Activated naive CD8-positive, alpha-beta T cell treated with anti-CD3 and anti-CD28 coated beads, Interleukin-2, amount 10 ng/mL, durations not matched to agents 7 days and 5 days (primary cell): ENCODE data around the gene ANG. TPM values are rescaled to one million over a fixed set of nuclear protein-coding genes. Genes with fewer than 3 reads are reported as not detected.
"Not testable (repeated sequence)": the region's sequence is repeated elsewhere in the genome, so short reads cannot be mapped to it uniquely, and the experiment has no call there.

Experiments
- ATAC-seq: fragments of 150-1000 bp; cut with Tn5 transposase; one replicate; pipeline ENCODE4 v1.10.0; 2021; ENCODE audit warnings: low read depth, moderate library complexity
- POLR2A ChIA-PET: fragments of 350-600 bp; sonication (Branson Sonifier 250); formaldehyde crosslinking; loops from one replicate; lab custom pipeline; 2021; ENCODE audit warnings: antibody characterized with exemption; lab: Charles Lee
- DNase-seq: peaks from one replicate; pipeline ENCODE4 v3.0.0; 2021
- H3K27ac Mint-ChIP-seq: one replicate; pipeline ENCODE4 v1.8.0; 2022; ENCODE audit warnings: mild to moderate bottlenecking, mixed read lengths
- H3K27me3 Mint-ChIP-seq: one replicate; pipeline ENCODE4 v1.8.0; 2022; ENCODE audit warnings: mild to moderate bottlenecking, moderate library complexity, mixed read lengths
- H3K36me3 Mint-ChIP-seq: one replicate; pipeline ENCODE4 v1.8.0; 2021; ENCODE audit warnings: mild to moderate bottlenecking, mixed read lengths
- H3K4me1 Mint-ChIP-seq: one replicate; pipeline ENCODE4 v1.8.0; 2021; ENCODE audit warnings: mixed read lengths
- H3K4me3 Mint-ChIP-seq: one replicate; pipeline ENCODE4 v1.8.0; 2022; ENCODE audit warnings: mild to moderate bottlenecking, moderate library complexity, mixed read lengths
- H3K9me3 Mint-ChIP-seq: one replicate; pipeline ENCODE4 v1.8.0; 2021; ENCODE audit warnings: mixed read lengths
- total RNA-seq, 2 experiments: library from RNA; stranded (reverse); gene quantifications; one replicate each; pipeline ENCODE4 v1.2.3, GENCODE V29; 2021

Gene ANG
- total RNA-seq, 2 experiments from 2014 or later: 1.0 to 1.5 TPM

DNA sequence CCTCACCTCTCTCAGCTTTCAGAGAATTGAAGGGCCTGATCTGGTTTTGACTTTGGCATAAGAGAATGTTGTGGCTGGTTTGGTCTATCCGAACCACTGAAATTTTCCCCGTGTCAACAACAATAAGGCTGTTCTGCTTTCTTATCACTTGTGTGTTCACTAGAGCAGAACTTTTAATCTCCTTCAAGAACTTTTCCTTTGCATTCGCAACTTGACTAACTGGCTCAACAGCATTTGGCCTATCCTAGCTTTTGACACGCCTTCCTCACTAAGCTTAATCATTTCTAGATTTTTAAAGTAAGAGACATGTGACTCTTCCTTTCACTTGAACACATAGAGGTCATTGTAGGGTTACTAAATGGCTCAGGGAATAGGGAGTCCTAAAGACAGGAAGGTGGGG is 31.2 kb downstream of the ANG start:
- peaks cover 22% of the 10 kb centered on the region for H3K27me3 Mint-ChIP-seq
- H3K27ac Mint-ChIP-seq: no peak overlapping the region
- H3K4me1 Mint-ChIP-seq: no peaks in the 10 kb centered on the region
- ATAC-seq: no peak
- no peaks in the 10 kb centered on the region for H3K9me3 Mint-ChIP-seq
- no peak overlapping the region for H3K4me3 Mint-ChIP-seq
- POLR2A ChIA-PET: no interaction called here
- H3K36me3 Mint-ChIP-seq: no peaks in the 10 kb centered on the region
- no peak for DNase-seq

DNA sequence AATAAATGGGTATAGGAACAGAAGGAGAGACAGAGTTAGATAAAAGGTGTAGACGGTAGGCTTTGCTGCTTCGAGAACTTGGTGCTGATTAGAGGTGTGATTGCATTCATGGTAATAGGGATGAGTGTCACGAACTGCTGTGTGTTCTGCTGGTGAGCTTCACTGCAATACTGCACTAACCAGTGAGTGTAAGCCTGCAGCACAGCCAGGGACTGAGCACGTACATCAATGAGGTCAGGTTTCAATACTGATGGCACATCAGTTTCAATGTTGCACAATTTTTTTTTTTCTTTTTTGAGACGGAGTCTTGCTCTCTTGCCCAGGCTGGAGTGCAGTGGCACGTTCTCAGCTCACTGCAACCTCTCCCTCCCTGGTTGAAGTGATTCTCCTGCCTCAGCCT is 32.2 kb downstream of the ANG start:
- ATAC-seq: no peak
- no peak overlapping the region for H3K4me3 Mint-ChIP-seq
- H3K4me1 Mint-ChIP-seq: no peaks in the 10 kb centered on the region
- no peak for DNase-seq
- H3K27ac Mint-ChIP-seq: no peak overlapping the region
- H3K27me3 Mint-ChIP-seq: peaks cover 28% of the 10 kb centered on the region
- no peaks in the 10 kb centered on the region for H3K36me3 Mint-ChIP-seq
- no peaks in the 10 kb centered on the region for H3K9me3 Mint-ChIP-seq
- POLR2A ChIA-PET: no interaction called here

DNA sequence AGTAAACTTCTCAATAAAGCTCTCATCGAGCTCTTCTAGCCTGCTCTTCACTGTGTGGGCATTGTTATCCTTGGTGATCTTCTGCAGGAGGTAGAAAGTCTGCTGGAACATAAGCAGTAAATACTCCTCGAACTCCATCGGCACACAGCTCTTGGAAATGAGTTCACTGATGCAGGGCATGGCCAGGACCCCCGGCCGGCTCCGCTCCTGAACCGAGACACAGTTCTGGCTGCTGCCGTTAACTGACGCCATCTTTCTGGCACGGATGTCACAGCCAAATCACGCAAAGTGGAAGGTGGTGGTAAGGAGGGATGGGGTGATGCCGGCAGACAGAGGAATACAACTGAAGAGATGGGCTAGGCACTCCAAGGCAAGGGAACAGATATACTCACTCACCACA is 33.5 kb downstream of the ANG start:
- ATAC-seq: no peak

DNA sequence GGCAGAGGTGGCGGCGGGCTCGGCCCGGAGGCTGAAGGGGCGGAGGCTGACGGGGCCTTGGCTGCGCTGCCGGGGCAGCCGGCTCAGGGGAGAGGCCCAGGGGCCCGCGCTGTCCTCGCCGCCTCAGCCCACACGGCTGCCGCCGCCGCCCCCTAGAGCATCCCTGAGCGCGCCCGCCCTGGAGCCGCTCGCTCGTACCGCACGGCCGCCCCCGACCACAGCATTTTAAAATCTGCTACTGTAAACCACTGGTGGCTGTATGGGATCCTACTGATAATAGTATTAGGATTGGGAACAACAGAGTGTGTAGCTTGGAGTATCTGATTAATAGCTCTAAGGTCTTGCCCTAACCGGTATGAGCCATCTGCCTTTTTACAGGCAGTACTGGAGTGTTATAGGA is 34.9 kb downstream of the ANG start:
- Mint-ChIP-seq H3K4me1 (no peaks in the 10 kb centered on the region), H3K36me3 (no peaks in the 10 kb centered on the region), H3K9me3 (no peaks in the 10 kb centered on the region), H3K27me3 (peaks cover 46% of the 10 kb centered on the region), H3K4me3 (no peak overlapping the region), H3K27ac (no peak overlapping the region)
- DNase-seq (no peak), ATAC-seq (no peak)
- POLR2A ChIA-PET: no interaction called here

More for the DNA sequence above, 33.5 kb downstream of the ANG start:
- POLR2A ChIA-PET: no interaction called here
- no peaks in the 10 kb centered on the region for H3K9me3 Mint-ChIP-seq
- no peak overlapping the region for H3K4me3 Mint-ChIP-seq
- no peak overlapping the region for H3K27ac Mint-ChIP-seq
- no peaks in the 10 kb centered on the region for H3K4me1 Mint-ChIP-seq
- peaks cover 36% of the 10 kb centered on the region for H3K27me3 Mint-ChIP-seq
- H3K36me3 Mint-ChIP-seq: no peaks in the 10 kb centered on the region
- no peak for DNase-seq

DNA sequence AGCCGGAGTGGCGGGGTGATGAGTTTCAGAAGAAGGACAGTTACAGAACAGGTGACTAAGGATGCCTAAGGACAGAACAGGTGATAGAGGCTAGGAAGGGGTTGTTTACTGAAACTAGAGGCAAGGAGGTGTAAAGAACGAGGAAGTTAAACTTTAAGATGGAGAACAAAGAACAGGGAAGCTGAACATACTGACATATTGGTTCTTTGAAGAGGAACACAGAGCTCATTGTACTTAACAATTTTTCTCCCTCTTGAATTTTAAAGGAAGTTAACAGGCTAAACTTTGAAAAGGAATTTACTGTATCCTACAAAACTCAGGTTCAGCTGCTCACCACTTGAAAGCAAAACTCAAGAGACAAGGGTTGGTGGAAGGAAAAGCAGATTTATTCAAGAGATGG is 37.6 kb downstream of the ANG start:
- H3K9me3 Mint-ChIP-seq, H3K4me3 Mint-ChIP-seq, H3K27ac Mint-ChIP-seq, ATAC-seq, H3K36me3 Mint-ChIP-seq, DNase-seq, POLR2A ChIA-PET, H3K4me1 Mint-ChIP-seq: not testable (repeated sequence)
- H3K27me3 Mint-ChIP-seq: peaks cover 52% of the 10 kb centered on the region

DNA sequence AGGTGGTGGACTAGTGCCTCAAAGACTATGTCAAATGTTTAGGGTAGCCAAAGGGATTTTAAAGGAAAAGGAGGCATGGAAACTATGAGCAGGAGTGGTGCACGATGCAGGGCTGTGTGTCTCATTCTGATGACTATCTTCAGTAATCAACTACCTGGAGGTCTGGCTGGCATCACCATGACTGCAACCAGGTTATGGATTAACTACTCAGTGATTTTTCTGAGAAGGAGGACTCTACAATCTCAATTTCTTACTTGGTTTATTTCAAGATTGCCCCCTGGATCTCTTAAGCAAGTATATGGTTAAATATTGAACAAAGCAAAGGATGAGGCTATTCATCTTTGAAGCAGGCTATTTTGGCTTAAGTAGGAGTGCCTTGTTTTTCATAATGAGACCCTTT is 38.0 kb downstream of the ANG start:
- Mint-ChIP-seq H3K4me3 (no peak overlapping the region), H3K4me1 (no peaks in the 10 kb centered on the region), H3K9me3 (no peaks in the 10 kb centered on the region), H3K27me3 (peaks cover 49% of the 10 kb centered on the region), H3K27ac (no peak overlapping the region), H3K36me3 (no peaks in the 10 kb centered on the region)
- POLR2A ChIA-PET: no interaction called here
- ATAC-seq (no peak), DNase-seq (no peak)

DNA sequence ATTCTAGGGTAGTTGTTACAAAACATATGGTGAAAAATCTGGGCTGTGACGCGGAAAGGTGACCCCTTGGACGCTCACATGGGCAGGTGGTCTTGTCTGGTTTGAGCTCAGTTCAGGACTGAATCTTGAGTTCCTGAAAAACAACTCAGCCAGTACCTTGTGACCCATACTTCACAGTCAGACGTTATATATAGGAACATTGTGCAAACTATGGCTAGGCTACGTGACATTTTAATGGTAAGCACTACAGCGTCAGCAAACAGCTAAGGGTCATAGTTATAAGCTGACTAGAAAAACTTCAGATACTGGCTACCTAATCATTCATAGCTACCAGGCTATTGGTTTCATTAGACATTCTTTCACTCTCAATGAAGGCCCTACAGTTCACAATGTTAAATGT is 42.3 kb downstream of the ANG start:
- no peaks in the 10 kb centered on the region for H3K36me3 Mint-ChIP-seq
- no peak overlapping the region for H3K4me3 Mint-ChIP-seq
- POLR2A ChIA-PET: no interaction called here
- H3K4me1 Mint-ChIP-seq: no peaks in the 10 kb centered on the region
- DNase-seq (no peak), ATAC-seq (no peak)
- H3K9me3 Mint-ChIP-seq: no peaks in the 10 kb centered on the region
- H3K27ac Mint-ChIP-seq: no peak overlapping the region
- peaks cover 24% of the 10 kb centered on the region for H3K27me3 Mint-ChIP-seq

DNA sequence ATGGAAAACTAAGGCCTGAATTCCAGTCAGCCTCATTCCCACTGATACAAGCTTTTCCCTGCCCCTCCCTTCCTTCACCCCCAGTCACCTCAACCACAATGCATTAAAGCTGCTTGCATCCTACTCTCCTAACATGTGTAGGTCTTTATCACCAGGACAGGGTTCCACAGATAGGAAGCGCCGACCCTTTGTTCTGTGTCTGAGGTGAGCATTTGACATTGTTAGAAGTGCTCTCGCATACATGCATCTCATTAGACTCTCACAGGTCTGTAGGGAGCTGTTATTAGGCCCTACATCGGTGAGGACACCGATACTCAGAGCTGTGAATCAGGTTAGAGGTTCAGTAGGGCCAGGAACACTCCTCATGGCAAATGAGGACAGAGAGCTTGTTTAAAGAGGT is 43.9 kb downstream of the ANG start:
- DNase-seq (no peak), ATAC-seq (no peak)
- H3K9me3 Mint-ChIP-seq: no peaks in the 10 kb centered on the region
- H3K36me3 Mint-ChIP-seq: no peaks in the 10 kb centered on the region
- no peak overlapping the region for H3K27ac Mint-ChIP-seq
- no peaks in the 10 kb centered on the region for H3K4me1 Mint-ChIP-seq
- POLR2A ChIA-PET: no interaction called here
- no peak overlapping the region for H3K4me3 Mint-ChIP-seq
- H3K27me3 Mint-ChIP-seq: peaks cover 13% of the 10 kb centered on the region

DNA sequence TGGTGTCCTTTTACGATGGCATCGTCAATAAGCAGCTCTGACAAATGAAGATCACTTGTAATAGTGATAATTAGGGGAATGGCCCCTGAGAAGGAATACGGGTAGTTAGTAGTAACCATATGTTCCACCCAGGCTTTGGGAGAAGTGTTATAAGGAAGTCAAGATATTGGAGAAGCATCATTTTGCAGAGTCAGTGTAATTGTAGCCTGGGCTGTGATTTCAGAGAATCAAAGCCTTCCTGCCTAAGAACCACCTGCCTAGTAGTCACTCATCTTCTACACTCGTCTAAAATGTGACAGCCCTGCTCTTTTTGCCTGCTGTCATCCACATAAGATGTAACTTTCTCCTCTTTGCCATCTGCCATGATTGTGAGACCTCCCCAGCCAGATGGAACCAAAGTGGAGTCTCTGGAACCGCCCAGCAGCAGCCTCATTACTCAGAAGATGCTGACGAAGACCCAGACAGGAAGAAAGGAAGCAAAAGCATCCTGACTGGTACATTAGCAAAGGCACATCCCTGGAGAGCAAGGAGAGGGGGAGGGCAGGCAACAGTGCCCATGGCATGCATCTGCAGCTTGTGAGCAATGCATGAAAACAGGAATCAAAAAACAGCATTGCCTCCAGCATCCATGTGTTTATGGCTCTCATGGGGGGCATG is 44.5 kb downstream of the ANG start:
- no peaks in the 10 kb centered on the region for H3K36me3 Mint-ChIP-seq
- no peak overlapping the region for H3K4me3 Mint-ChIP-seq
- no peak overlapping the region for H3K27ac Mint-ChIP-seq
- H3K27me3 Mint-ChIP-seq: peaks cover 8% of the 10 kb centered on the region
- no peak for ATAC-seq
- POLR2A ChIA-PET: no interaction called here
- H3K4me1 Mint-ChIP-seq: no peaks in the 10 kb centered on the region
- H3K9me3 Mint-ChIP-seq: no peaks in the 10 kb centered on the region
- DNase-seq: no peak

DNA sequence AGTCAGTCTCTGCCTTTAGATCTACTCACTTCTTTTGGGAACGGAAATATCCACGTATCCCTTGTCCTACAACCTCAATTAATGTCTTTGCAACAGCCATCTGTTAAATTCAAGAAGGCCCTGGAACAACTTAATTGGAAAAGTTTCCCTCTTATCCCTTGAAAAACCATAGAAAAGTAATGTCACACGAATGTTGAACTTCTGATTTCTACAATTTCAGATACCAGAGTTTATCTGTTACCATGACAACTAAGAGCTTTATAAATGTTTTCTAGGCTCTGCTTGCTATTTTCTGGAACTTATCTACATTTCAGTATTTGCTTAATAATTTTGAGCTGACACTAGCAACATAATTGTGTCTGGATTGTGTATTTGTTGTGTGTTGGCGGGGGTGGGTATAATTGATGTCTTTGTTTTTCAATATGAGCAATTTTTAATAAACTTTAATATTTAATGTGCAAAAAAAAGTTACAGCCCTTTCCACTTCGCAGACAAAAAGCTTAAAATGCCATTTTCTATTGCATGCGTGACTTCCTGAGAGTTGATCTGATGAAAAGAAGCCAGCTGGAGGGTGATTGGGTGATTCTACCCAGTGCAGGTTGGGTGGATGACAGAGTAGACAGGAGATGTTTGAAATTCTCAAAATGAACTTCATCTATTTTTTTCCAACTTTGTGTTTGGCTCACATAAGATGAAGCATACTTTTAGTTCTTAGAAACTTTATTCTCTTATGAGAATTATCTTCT is 45.3 kb downstream of the ANG start:
- ATAC-seq: no peak

DNA sequence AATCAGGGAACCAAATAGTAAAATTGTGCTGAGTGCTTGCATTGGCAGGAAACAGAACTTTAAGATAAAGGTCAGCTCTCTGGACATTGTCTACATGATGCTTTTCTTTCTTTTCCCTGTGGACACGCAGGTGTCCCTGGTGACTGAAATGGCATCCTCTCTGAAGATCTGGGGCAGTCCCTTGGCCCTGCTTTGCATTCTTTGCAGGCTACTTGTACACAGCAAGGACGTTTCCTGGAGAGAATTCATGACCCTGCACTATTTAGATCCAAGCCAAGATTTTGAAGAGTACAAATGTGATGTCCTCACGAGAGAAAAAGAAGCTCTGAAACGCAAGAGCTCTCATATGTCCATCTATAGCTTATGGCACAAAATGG is 45.9 kb downstream of the ANG start:
- POLR2A ChIA-PET: no interaction called here
- Mint-ChIP-seq H3K27ac (no peak overlapping the region), H3K4me3 (no peak overlapping the region), H3K36me3 (no peaks in the 10 kb centered on the region), H3K27me3 (peaks cover 4% of the 10 kb centered on the region), H3K9me3 (no peaks in the 10 kb centered on the region), H3K4me1 (no peaks in the 10 kb centered on the region)
- DNase-seq (no peak), ATAC-seq (no peak)

More for the DNA sequence above, 45.3 kb downstream of the ANG start:
- no peak for DNase-seq
- H3K4me1 Mint-ChIP-seq: no peaks in the 10 kb centered on the region
- no peak overlapping the region for H3K27ac Mint-ChIP-seq
- peaks cover 4% of the 10 kb centered on the region for H3K27me3 Mint-ChIP-seq
- no peak overlapping the region for H3K4me3 Mint-ChIP-seq
- no peaks in the 10 kb centered on the region for H3K9me3 Mint-ChIP-seq
- H3K36me3 Mint-ChIP-seq: no peaks in the 10 kb centered on the region
- POLR2A ChIA-PET: no interaction called here

DNA sequence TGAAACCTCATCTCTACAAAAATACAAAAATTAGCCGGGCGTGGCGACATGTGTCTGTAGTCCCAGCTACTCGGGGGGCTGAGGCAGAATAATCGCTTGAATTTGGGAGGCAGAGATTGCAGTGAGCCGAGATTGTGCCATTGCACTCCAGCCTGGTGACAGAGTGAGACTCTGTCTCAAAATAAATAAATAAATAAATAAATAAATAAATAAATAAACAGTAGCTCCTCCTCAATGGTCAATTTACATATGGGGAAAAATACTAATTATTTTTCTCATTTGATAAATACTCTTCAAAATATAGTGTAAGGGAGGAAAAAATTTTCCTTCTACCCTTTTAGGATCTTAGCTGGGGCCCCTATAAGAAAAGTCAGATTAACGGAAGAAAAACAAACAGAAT is 49.7 kb downstream of the ANG start:
- H3K36me3 Mint-ChIP-seq, H3K4me1 Mint-ChIP-seq, H3K9me3 Mint-ChIP-seq, H3K4me3 Mint-ChIP-seq, H3K27ac Mint-ChIP-seq, H3K27me3 Mint-ChIP-seq, DNase-seq, POLR2A ChIA-PET, ATAC-seq: not testable (repeated sequence)

DNA sequence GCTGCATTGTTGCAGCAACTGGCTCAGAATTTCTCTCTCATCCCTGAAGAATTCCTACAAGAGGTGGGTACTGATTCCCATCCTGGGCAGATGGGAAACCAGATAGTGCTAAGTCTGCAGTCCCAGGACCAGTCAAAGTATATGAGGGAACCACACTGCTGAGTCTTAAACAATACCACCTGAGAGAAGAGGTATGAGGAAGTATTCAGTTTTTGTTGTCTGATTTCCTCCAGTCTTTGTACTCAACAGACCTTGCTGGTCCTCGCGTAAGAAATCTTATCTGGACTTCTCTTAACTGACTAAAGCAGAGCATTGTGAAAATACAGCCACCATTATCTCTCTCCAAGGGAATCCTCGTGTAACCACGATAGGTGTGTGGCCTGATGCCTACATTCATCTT is 53.6 kb downstream of the ANG start:
- H3K36me3 Mint-ChIP-seq: no peaks in the 10 kb centered on the region
- no peak for DNase-seq
- no peaks in the 10 kb centered on the region for H3K4me1 Mint-ChIP-seq
- H3K4me3 Mint-ChIP-seq: no peak overlapping the region
- H3K27me3 Mint-ChIP-seq: peaks cover 1% of the 10 kb centered on the region
- POLR2A ChIA-PET: no interaction called here
- no peak for ATAC-seq
- H3K27ac Mint-ChIP-seq: no peak overlapping the region
- no peaks in the 10 kb centered on the region for H3K9me3 Mint-ChIP-seq

DNA sequence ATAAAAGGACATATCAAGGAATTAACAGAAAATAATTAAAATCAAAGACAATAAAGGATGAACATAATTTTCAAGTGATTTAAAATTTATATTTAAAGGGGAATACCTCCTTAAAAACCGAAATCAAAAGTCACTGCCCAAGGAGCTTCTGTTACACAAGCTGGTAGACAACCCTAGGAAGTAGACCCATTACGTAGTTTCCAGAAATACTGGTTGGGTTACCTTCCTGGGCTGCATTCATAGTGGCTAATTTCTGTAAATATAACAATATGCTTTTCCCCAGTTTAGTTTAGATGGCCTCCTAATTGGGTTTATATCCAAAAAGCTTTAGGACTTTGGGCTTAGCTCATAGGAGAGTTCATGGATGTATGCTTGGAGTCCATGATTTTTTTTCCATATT is 55.0 kb downstream of the ANG start:
- POLR2A ChIA-PET: no interaction called here
- Mint-ChIP-seq H3K36me3 (no peaks in the 10 kb centered on the region), H3K4me3 (no peak overlapping the region), H3K9me3 (no peaks in the 10 kb centered on the region), H3K27me3 (peaks cover 1% of the 10 kb centered on the region), H3K4me1 (no peaks in the 10 kb centered on the region), H3K27ac (no peak overlapping the region)
- ATAC-seq: no peak
- no peak for DNase-seq
